GM21390 (cell line): ENCODE data around the gene RAET1G.
"Not testable (repeated sequence)": the region's sequence is repeated elsewhere in the genome, so short reads cannot be mapped to it uniquely, and the experiment has no call there.

Source experiments
- ATAC-seq: cut with Tn5 transposase; IDR thresholded peaks from one replicate; pipeline ENCODE4 v1.9.1; 2021; ENCODE audit not compliant: unreplicated experiment

RAET1G gene

DNA sequence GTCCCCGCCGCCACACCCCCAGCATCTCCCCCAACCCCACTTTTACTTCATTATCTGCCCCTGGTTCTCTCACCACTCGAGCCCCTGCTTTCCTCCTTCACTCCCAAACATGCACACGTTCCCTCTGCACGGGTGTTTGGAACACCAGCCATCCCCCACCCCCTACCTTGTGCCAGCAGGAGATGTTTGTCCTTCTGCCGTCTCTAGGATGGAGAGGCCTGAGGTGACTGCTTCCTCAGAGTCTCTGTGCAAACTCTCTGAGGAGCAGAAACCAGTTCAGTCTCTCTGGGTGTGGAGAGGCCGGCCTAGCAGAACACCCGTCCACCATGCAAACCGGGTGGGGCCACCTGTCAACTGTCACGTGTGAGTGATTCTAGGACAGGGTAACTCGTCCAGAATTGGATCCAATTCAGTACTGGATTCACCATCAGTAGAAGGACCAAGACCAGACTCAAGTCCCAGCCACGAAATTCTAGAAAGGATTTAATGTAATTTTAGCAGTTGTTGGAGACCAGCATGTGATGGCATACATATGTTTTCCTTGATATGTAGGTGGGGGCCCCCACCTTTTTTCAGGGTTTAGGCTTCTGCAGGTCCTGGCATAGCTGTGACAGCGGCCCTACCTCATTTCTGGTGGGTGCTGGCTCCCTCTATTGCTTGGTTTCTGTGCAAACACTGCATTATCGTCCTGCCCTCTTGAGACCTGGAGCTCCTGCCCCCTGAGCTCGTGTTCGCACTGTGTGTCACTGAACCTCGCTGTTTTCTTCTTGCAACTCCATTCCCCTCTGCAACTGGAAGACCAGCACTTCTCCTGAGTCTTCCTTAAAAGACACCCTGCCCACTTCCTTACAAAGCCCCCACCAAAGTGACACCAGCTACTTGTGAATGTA is 24.8 kb downstream of the RAET1G start, which contains the start of gene RAET1E:
Gene RAET1E, minus strand, starts transcription at position 259 of the 890 bp plus-strand sequence. CDS start 7,212 bp downstream, outside the sequence.
- ATAC-seq, result no peak

DNA sequence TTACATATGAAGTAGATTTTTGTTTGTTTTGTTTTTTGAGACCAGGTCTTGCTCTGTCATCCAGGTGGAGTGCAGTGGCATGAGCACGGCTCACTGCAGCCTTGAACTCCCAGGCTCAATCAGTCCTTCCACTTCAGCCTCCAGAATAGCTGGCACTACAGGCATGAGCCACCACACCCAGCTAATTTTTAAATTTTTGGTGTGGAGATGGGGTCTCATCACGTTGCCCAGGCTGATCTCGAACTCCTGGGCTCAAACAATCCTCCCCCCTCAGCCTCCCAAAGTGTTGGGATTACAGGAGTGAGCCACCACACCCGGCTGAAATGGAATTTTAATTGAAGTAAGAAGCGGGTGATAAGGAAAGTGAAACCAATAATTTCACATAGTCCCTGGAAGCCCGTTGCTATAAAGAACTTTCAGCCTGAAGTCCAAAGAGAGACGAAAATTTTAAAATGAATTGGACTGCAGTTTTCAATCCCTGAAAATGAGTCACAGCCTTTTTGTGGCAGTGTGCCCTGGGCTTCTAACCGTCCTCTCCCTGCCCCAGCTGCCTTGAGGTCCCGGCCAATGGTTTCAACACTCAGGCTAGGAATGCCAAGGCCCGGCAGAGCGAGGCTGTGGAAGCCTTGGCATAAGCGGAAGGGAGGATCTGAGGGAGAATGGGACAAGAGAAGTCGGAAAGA is 25.8 kb downstream of the RAET1G start:
- no peak for ATAC-seq

DNA sequence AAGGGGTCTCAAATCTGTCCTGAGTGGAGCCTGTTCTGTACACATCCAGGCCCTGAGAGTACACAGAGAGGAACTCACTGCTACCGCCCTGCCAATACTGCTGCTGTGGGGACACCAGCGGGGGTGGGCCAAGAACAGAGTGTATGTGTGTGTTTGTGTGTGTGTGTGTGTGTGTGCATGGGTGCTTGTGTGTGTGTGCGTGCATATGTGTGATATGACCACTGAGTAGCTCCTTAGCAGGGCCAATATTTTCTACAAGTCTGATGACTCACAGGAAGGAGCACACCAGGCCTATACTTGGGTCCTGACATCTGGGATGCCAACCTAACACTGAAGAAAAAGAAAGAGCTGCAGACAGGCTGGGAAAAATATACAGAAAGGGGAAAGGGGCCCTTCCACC is 26.4 kb downstream of the RAET1G start:
- ATAC-seq, result no peak

DNA sequence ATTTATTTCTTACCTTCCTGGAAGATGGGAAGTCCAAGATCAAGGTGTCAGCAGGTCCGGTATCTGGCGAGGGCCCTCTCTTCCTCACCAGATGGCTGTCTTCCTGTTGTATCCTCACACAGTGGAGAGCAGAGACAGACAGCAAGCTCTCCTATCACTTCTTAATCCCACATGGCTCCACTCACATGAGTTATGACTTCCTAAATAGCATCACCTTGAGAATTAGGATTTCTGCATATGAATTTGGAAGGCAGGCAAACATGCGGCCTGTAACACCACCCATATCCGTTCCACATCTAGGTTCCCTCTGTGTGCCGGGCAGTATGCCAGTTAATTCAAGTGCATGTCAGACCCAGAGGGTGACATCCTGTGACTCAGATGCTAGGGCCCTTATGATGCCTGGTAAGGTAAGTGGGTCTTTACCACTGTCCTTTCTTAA is 27.1 kb downstream of the RAET1G start:
- no peak for ATAC-seq

DNA sequence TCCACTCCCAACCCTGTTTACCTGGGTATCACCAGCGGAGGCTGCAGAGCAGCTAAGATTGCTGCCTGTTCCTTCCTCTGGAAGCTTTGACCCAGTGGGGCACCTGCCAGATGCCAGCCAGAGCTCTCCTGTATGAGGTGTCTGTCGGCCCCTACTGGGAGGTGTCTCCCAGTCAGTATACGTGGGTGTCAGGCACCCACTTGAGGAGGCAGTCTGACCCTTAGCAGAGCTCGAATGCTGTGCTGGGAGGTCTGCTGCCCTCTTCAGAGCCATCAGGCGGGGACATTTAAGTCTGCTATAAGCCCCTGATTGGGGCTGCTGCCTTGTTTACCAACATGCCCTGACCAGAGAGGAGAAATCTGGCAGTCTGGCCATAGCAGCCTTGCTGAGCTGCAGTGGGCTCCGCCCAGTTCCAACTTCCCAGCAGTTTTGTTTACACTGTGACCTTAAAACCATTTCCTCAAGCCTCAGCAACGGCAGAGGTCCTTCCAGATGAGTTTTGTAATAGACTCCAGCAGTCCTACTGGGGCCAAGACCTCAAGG is 27.8 kb downstream of the RAET1G start:
- no peak for ATAC-seq

DNA sequence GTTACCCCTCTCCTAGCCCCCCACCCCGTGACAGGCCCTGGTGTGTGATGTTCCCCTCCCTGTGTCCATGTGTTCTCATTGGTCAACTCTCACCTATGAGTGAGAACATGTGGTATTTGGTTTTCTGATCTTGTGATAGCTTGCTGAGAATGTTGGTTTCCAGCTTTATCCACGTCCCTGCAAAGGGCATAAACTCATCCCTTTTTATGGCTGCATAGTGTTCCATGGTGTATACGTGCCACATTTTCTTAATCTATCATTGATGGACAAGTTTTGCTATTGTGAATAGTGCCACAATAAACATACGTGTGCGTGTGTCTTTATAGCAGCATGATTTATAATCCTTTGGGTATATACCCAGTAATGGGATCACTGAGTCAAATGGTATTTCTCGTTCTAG is 31.1 kb downstream of the RAET1G start:
- not testable (repeated sequence) for ATAC-seq

DNA sequence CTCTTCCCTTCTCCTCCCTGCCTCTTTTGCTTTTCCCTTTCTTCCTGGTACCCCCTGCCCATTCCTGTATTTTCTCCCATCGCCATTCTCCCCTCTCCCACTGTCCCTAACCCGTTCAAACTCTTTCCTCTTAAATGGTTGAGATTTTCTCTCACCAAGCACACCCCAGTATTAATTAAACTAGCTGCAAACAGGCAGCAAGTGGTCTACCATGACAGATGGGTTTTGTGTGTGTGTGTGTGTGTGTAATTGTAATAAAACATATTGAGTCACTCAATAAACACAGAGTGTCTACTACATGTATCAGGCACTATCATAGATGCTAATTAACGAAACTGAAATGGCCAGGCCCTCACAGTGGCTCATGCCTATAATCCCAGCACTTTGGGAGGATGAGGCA is 31.7 kb downstream of the RAET1G start:
- ATAC-seq, result no peak

DNA sequence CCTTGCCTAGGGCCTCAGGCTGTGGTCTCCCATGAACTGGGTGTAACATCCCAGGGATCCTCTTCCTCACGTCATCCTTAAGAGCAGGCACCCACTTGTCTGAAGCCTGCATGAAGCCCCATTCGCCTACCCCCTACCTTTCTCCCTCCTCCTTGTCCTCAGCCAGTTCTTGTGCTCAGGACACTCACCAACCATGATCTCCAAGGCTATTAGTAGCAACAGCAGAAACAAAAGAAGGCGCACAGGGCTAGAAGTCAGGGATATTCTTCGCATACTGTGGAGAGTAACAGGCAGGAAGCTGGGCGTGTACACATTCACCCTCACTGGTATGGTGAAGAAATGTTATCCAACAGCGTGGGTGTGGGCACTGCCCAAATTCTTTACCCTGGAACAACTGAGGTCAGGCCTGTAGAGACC is 32.3 kb downstream of the RAET1G start:
- no peak for ATAC-seq

DNA sequence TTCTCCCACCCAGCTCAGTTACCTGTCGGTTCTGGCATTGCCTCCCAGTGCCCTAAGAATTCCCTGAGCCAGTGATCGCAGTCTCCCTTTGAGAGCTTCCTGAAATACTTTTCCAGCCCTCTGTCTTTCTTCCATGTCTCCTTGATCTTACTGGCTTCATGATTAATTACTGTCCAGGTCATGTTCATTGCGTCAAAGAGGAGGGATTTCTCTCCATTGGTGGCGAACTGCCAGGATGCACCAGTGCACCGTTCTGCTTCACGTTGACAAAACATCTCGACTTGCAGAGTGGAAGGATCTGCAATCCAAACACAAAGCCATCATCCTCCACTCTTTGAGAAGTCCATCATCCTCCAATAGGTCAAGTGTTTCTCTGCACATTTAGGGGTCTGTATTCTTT is 33.6 kb downstream of the RAET1G start:
- no peak for ATAC-seq

DNA sequence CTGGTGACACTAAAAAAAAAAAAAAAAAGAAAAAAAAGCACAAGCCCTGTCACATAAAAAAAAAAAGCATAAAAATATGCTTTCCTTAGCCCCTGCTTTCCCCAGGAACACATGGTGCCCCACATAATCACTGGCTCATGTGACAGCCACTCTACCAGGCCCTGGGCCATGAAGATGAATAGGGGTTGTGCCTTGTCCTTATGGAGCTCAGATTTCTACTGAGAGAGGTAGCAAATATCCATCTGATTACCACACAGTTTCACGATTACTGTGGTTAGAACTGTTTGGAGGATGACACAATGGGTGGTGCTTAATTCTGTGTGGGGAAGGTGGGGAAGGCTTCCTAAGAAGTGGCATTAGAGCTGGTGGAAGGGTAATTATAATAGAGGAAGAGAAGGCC is 34.3 kb downstream of the RAET1G start:
- no peak for ATAC-seq

DNA sequence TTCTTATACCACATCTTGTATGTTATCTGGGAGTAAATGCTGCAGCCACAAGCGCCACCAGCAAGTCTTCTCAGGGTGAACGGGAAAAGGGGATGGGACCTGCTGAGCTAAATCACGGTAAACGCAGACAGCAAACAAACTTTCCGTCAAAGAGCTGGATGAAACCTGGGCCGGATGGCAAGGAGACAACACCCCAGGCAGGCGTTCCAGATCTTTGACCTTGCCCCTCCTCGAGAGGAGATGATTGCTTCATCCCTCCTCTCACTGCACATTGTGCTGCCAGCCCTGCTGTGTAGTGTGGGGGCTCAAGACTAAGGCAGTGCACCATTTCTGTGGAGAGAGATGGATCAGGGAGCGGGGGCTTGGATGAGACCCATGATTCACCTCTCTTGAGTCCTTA is 34.8 kb downstream of the RAET1G start:
- no peak for ATAC-seq

DNA sequence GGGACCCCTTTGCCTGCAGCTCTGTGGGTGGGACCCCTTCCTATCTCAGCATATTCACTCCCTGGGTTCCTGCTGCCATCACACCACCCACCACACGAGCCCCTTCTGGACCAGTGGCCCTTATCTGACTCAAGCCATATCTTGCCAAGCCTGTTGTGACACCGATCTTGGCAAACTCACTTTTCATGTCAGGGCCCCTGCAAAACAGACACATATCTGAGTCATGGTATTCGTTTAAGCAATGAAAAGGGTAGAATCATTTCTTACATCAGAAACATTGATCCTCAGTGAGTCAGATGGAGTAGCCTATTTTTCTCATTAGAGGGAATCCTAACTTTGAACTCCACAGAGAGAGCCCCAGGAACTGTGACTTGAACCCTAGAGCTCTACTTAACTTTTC is 35.6 kb downstream of the RAET1G start:
- no peak for ATAC-seq

DNA sequence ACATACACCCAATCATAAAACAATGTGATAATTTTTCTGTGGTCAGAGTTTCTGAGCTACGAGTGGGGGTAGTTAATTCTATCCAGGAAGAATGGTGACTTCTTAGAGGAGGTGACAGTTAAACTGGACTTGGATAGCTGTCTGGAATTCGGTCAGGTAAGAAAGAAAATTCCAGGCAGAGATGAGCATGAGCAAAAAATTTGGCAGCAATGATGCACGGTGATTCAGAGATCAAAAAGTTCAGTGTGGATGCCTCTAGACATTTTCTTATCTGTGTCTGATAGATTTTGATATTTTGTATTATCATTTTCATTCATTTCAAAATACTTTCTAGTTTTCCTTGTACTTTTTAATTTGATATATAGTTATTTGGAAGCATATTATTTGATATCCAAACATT is 37.0 kb downstream of the RAET1G start:
- no peak for ATAC-seq

DNA sequence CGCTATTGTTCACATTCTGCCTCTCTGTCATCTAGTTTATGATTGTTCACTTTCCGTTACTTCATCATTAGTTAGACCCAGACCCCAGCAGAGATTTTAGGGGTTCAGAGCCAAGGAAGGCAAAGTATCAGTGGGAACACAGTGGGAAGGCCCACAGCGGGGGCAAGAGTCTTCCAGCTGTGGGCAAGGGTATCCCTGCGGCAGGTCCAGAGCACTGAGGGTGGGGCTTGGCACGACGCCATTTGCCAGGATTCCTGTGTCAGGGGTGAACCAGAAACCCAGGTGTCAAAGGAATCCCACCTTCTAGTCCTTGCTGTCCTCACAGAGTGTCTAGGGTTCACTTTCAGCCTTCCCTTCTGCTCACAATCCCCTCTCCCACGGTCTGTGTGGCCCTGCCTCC is 38.3 kb downstream of the RAET1G start:
- ATAC-seq, result no peak

DNA sequence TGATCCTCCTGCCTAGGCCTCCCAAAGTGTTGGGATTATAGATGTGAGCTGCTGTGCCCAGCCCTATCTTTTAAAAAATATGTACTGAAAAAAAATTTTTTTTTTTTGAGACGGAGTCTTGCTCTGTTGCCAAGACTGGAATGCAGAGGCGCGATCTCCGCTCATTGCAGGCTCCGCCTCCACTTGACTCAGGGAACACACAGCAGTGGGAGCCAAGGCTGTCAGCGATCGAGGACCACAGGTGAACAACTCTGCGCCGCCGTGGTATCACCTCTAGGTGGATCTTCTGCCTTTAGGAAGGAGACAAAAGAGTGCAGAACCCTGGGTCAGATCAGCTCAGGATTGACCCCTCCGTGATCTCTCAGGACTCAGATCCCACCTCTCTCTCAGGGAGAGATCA is 38.7 kb downstream of the RAET1G start:
- no peak for ATAC-seq

DNA sequence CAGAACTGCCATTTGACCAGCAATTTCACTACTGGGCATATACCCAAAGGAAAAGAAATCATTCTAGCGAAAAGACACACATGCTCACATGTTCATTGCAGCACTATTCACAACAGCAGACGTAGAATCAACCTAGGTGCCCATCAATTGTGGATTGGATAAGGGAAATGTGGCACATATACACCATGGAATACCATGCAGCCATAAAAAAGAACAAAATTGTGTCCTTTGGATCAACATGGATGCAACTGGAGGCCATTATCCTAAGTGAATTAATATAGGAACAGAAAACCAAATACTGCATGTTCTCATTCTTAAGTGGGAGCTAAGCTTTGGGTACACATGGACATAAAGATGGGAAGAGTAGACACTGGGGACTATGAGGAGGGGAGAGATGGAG is 41.1 kb downstream of the RAET1G start:
- no peak for ATAC-seq

DNA sequence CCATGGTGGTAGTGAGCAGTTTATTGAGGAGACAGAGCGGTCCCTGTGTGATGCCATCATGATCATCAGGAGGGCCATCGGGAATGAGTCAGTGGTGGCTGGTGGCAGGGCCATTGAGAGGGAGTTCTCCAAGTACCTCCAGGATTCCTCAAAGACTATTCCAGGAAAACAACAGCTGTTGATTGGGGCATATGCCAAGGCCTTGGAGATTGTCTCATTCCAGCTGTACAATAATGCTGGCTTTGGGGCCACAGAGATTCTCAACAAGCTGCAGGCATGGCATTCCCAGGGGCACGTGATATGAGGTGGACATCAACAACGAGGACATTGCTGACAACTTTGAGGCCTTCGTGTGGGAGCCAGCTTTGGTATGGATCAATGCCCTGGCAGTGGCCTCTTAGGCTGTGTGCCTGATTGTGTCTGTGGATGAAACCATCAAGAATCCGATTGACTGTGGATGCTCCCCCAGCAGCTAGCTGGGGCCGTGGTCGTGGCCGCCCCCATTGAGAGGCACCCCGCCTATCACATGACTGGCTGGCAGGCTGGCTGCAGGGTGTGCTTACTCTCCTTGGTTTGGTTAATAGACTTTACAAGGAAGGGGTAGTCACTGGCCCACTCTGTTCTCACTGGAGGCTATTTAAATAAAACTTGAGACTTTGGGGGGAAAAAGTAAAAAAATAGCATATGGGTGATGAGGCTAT is 41.7 kb downstream of the RAET1G start:
- no peak for ATAC-seq

DNA sequence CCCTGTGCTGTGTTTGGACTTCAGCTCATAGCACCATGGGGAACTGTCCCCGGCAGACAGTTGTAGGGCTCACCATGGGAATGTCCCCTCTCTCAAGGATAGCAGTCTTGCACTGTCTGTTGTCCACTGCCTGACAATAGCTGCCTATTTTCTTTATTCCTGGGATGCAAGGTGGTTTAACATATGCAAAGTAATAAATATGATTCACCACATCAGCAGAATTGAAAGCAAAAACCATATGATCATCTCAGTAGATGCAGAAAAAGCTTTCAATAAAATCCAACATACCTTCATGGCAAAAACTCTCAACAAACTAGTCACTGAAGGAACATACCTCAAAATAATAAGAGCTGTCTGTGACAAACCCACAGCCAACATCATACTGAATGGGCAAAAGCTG is 45.3 kb downstream of the RAET1G start:
- ATAC-seq, result no peak

DNA sequence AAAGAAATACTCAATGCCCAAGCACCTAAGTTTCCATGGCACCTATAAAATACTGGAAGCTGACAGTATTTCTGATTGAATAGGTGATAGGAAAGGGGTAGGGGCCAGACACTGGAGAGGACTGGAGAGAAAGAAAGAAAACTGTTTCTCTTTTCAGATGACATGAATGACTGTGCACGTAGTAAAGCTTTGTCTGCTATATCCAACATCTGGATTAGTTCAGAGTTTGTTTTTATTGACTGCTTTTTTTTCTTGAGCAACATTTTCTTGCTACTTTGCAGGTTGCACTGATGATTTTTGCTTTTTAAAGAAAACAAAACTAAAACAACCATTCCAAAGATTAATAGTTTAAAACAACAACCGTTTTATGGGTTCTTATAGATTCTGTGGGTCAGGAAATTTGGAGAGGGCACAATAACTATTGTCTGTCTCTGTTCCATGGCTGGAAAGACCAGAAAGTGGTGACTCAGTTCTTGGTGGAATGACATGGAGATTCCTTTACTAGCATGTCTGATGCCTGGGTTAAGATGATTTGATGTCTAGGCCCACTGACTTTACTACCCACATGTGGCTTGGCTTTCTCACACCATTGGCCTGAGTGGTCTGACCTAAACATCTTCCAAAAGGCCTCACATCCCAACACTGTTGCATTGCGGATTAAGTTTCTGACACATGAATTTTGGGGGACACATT is 46.5 kb downstream of the RAET1G start:
- ATAC-seq, result no peak

DNA sequence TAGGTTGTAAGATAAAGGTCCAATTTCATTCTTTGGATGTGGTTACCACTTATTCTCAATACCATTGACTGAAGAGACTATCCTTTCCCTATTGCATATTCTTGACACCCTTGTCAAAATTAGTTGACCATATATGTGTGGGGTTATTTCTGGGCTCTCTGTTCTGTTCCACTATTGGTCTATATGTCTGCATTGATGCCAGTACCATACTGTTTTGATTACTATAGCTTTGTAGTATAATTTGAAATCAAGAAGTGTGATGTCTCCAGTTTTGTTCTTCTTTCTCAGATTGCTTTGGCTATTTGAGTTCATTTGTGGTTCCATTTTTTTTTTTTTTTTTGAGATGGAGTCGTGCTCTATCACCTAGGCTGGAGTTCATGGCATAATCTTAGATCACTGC is 50.7 kb downstream of the RAET1G start:
- ATAC-seq, result no peak

DNA sequence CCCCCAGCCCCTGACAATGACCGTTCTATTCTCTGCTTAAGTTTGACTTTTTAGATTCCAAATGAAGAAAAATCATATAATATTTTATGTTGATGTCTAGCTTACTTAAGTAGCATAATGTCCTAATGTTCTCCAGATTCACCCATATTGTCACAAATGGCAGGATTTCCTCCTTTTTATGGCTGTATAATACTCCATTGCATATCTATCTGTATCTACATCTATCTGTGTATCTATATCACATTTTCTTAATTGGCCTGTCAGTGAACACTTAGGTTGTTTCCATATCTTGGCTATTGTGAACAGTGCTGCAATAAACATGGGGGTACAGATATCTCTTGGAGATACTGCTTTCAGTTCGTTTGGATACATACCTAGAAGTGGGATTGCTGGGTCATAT is 51.7 kb downstream of the RAET1G start:
- no peak for ATAC-seq
